ENCODE results near the gene MFNG.

- TF ChIP-seq CTCF (conservative IDR thresholded peaks at IDR 0.05 in 1 of 2, IDR thresholded peaks at IDR 0.05 in 1 of 2; ENCODE audit: low read depth in 1 of 2, low read length in 2 of 2) (no peak), EZH2 (IDR thresholded peaks at IDR 0.05; ENCODE audit: low read length, missing control alignments) (no peak)
Observed at GRCh38 chr22:37439347-37439746, 46.8 kb downstream of the MFNG start.
